Keratinocyte (primary cell): ENCODE measurements around the gene SLC25A21. TPM values are rescaled to one million over a fixed set of nuclear protein-coding genes. Genes with fewer than 3 reads are reported as not detected.

Experiments used
- DNase-seq: peaks from one replicate; pipeline ENCODE4 v3.0.0-alpha.2; 2011; ENCODE audit warnings: low read depth, missing footprints, low spot score
- FAIRE-seq: peaks from 2 replicates; lab custom pipeline; 2011; peaks lifted over from hg19 to GRCh38; lab: Jason Lieb, UNC
- H2AFZ ChIP-seq: 2 replicates; pipeline ENCODE4 v1.6.0; 2012; ENCODE audit warnings: low read length, control low read depth, inconsistent platforms; ENCODE audit not compliant: control insufficient read depth
- H3K27ac ChIP-seq: 2 replicates; pipeline ENCODE4 v1.5.1; 2011; ENCODE audit warnings: low read length; ENCODE audit not compliant: control insufficient read depth, insufficient read depth
- H3K27me3 ChIP-seq: 3 replicates; pipeline ENCODE4 v1.6.0; 2011; ENCODE audit warnings: low read length; ENCODE audit not compliant: control insufficient read depth, insufficient read depth; ENCODE audit errors: extremely low read depth
- H3K36me3 ChIP-seq, 2 experiments: 2 replicates in 1 of 2; 3 replicates in 1 of 2; pipeline ENCODE4 v1.5.1; 2011; ENCODE audit warnings: low read length in 2 of 2, mild to moderate bottlenecking in 1 of 2; ENCODE audit not compliant: control insufficient read depth in 2 of 2, insufficient read depth in 2 of 2; ENCODE audit errors: extremely low read depth in 1 of 2
- H3K4me1 ChIP-seq: 3 replicates; pipeline ENCODE4 v1.5.1; 2011; ENCODE audit warnings: low read length; ENCODE audit not compliant: control insufficient read depth, insufficient read depth; ENCODE audit errors: extremely low read depth
- H3K4me2 ChIP-seq: 3 replicates; pipeline ENCODE4 v1.6.0; 2011; ENCODE audit warnings: low read depth, low read length; ENCODE audit not compliant: control insufficient read depth, insufficient read depth; ENCODE audit errors: extremely low read depth
- H3K4me3 ChIP-seq, 3 experiments: fragments of 200-600 bp in 1 of 3; sonication (generic) in 1 of 3; 2 replicates in 2 of 3; 3 replicates in 1 of 3; pipeline ENCODE4 v1.5.1; 2011 to 2016; ENCODE audit warnings: low read length in 3 of 3, mild to moderate bottlenecking in 3 of 3, control low read depth in 2 of 3, inconsistent platforms in 1 of 3, low read depth in 1 of 3, mixed read lengths in 1 of 3, mixed run types in 1 of 3, moderate library complexity in 1 of 3; ENCODE audit not compliant: control insufficient read depth in 2 of 3, insufficient read depth in 2 of 3; ENCODE audit errors: extremely low read depth in 1 of 3
- H3K79me2 ChIP-seq: 2 replicates; pipeline ENCODE4 v1.6.0; 2012; ENCODE audit warnings: low read length; ENCODE audit not compliant: control insufficient read depth, insufficient read depth
- H3K9ac ChIP-seq: 3 replicates; pipeline ENCODE4 v1.6.0; 2011; ENCODE audit warnings: low read length; ENCODE audit not compliant: control insufficient read depth, insufficient read depth; ENCODE audit errors: extremely low read depth
- H3K9me1 ChIP-seq: 3 replicates; pipeline ENCODE4 v1.6.0; 2011; ENCODE audit warnings: low read length; ENCODE audit not compliant: control insufficient read depth, insufficient read depth; ENCODE audit errors: extremely low read depth
- H3K9me3 ChIP-seq: 2 replicates; pipeline ENCODE4 v1.5.1; 2012; ENCODE audit warnings: low read depth, low read length; ENCODE audit not compliant: control insufficient read depth
- H4K20me1 ChIP-seq: 3 replicates; pipeline ENCODE4 v1.6.0; 2011; ENCODE audit warnings: low read length; ENCODE audit not compliant: control insufficient read depth, insufficient read depth; ENCODE audit errors: extremely low read depth
- CTCF ChIP-seq, 3 experiments: IDR thresholded peaks in 1 of 3; conservative IDR thresholded peaks in 1 of 3; optimal IDR thresholded peaks in 1 of 3; 2 replicates in 2 of 3; 3 replicates in 1 of 3; pipeline versions ENCODE3 to v1.5.1; 2011; ENCODE audit warnings: low read length in 3 of 3, mild to moderate bottlenecking in 3 of 3, moderate library complexity in 2 of 3, control low read depth in 1 of 3, inconsistent platforms in 1 of 3; ENCODE audit not compliant: insufficient read depth in 2 of 3; ENCODE audit errors: extremely low read depth in 1 of 3
- EZH2 ChIP-seq: IDR thresholded peaks from one replicate; pipeline ENCODE4 v1.6.1; 2012; ENCODE audit warnings: inconsistent platforms, mild to moderate bottlenecking, low read length, moderate library complexity
- dilution Hi-C: fragments of 300-500 bp; cut with MboI; formaldehyde crosslinking; loops from one replicate; pipeline ENCODE4 v1.7.0; 2020; ENCODE audit warnings: low sequenced_read_pairs; ENCODE audit not compliant: extremely low pct_ligation_motif_present
- polyA plus RNA-seq, 5 experiments: library from polyadenylated mRNA; depleted of rRNA in 3 of 5; stranded (reverse) in 3 of 5; stranded (forward) in 1 of 5; unstranded in 1 of 5; fragments of >200 nt; gene quantifications; 1 replicate in 1 of 5; 2 replicates in 3 of 5; 3 replicates in 1 of 5; pipeline versions ENCODE4 v1.2.1 to v1.2.3, GENCODE V29; 2011 to 2012; ENCODE audit warnings: missing spikeins in 2 of 5, low read depth in 1 of 5, low replicate concordance in 1 of 5

Gene SLC25A21
- polyA plus RNA-seq, 1 donor (not counting 4 experiments of a cell fraction or from before 2014, with no cell fraction given), result 0.66 TPM

GRCh38 chr14:37094502-37094901, 77.9 kb downstream of the SLC25A21 start:
- no peaks in the 10 kb centered on the region for H3K36me3 ChIP-seq
- TF ChIP-seq CTCF (optimal IDR thresholded peaks at IDR 0.05 in 1 of 3, IDR thresholded peaks at IDR 0.05 in 1 of 3, conservative IDR thresholded peaks at IDR 0.05 in 1 of 3; ENCODE audit: extremely low read depth in 1 of 3, insufficient read depth in 2 of 3, low read length in 3 of 3), result no peak
- TF ChIP-seq EZH2, result no peak
- dilution Hi-C loops, result no loop called here
- no peak overlapping the region for H3K4me2 ChIP-seq
- H3K79me2 ChIP-seq, result no peaks in the 10 kb centered on the region
- H4K20me1 ChIP-seq, result no peaks in the 10 kb centered on the region
- DNase-seq, result no peak
- no peak overlapping the region for H3K9ac ChIP-seq
- H3K27ac ChIP-seq, result no peak overlapping the region
- H3K27me3 ChIP-seq, result no peaks in the 10 kb centered on the region
- no peaks in the 10 kb centered on the region for H3K9me1 ChIP-seq
- no peaks in the 10 kb centered on the region for H3K9me3 ChIP-seq
- no peak for FAIRE-seq
- no peak overlapping the region for H2AFZ ChIP-seq
- H3K4me1 ChIP-seq, result no peaks in the 10 kb centered on the region
- H3K4me3 ChIP-seq, result no peak overlapping the region

- H3K4me1 ChIP-seq, result no peaks in the 10 kb centered on the region
- no peak overlapping the region for H3K4me3 ChIP-seq
- dilution Hi-C loops, result no loop called here
- no peak for DNase-seq
- H3K27me3 ChIP-seq, result no peaks in the 10 kb centered on the region
- TF ChIP-seq EZH2 (no peak), CTCF (optimal IDR thresholded peaks at IDR 0.05 in 1 of 3, IDR thresholded peaks at IDR 0.05 in 1 of 3, conservative IDR thresholded peaks at IDR 0.05 in 1 of 3; ENCODE audit: extremely low read depth in 1 of 3, insufficient read depth in 2 of 3, low read length in 3 of 3) (no peak)
- H3K79me2 ChIP-seq, result no peaks in the 10 kb centered on the region
- H3K9me1 ChIP-seq, result no peaks in the 10 kb centered on the region
- no peak overlapping the region for H3K9ac ChIP-seq
- no peak overlapping the region for H3K4me2 ChIP-seq
- no peaks in the 10 kb centered on the region for H3K36me3 ChIP-seq
- H3K9me3 ChIP-seq, result no peaks in the 10 kb centered on the region
- H3K27ac ChIP-seq, result no peak overlapping the region
- H4K20me1 ChIP-seq, result no peaks in the 10 kb centered on the region
- no peak for FAIRE-seq
- no peak overlapping the region for H2AFZ ChIP-seq
These were observed 79.0 kb downstream of the SLC25A21 start for GRCh38 chr14:37093364-37093763.
